ENCODE results near the gene IGF1.

IGF1 gene

DNA sequence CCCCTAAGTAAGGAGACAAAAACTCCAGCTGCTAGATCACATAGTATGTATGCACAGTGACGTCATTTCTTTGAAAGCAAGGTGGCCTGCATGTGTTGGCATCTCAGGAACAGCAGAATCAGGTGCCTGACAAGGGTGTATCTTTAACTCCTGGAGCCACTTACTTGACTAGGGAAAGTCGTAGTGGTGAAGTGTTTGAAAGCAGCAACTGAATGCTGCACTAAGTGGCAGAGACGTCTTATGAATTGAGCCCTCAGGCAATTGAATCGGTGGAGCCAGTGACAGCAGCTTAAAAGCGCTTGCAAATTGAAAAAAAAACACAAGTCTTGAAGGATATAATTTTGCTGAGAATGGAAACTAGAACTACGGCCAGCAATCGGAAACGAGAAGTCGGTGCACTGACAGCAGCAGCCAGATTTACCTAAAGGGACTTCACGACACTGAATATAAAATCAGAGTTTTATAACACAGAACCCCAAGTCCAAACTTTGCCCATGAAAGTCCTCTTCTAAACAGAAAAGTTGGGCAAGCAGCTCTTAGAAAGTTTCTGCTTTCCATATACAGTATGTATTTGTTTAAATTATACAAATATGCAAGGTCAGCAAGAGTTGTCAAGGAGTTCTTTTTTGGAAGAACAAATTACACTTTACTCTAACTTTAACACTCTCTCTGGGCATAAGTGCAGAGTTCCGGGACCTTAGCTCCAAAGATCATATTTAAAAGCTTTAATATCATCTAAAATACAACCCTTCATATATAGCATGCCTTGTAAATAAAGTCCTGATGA is 1.1 kb downstream of the IGF1 start:
- TF ChIP-seq, protein P1, sequence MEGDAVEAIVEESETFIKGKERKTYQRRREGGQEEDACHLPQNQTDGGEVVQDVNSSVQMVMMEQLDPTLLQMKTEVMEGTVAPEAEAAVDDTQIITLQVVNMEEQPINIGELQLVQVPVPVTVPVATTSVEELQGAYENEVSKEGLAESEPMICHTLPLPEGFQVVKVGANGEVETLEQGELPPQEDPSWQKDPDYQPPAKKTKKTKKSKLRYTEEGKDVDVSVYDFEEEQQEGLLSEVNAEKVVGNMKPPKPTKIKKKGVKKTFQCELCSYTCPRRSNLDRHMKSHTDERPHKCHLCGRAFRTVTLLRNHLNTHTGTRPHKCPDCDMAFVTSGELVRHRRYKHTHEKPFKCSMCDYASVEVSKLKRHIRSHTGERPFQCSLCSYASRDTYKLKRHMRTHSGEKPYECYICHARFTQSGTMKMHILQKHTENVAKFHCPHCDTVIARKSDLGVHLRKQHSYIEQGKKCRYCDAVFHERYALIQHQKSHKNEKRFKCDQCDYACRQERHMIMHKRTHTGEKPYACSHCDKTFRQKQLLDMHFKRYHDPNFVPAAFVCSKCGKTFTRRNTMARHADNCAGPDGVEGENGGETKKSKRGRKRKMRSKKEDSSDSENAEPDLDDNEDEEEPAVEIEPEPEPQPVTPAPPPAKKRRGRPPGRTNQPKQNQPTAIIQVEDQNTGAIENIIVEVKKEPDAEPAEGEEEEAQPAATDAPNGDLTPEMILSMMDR (IDR thresholded peaks at IDR 0.05; ENCODE audit: borderline replicate concordance, control extremely low read depth, extremely low read depth, insufficient read depth, missing control alignments), result no peak
- in situ Hi-C loops (cut with MboI; ENCODE audit: low sequenced_read_pairs, unreplicated experiment), result no loop called here
- peak; percentile 7 for DNase-seq (ENCODE audit: low spot score)

GRCh38 chr12:102478405-102479098 is 1.8 kb downstream of the IGF1 start:
- TF ChIP-seq, protein P1 (IDR thresholded peaks at IDR 0.05; ENCODE audit: borderline replicate concordance, control extremely low read depth, extremely low read depth, insufficient read depth, missing control alignments), result no peak
- in situ Hi-C loops (cut with MboI; ENCODE audit: low sequenced_read_pairs, unreplicated experiment), result no loop called here
- peak; percentile 26 for DNase-seq (ENCODE audit: low spot score)

GRCh38 chr12:102475355-102475754 is 5.0 kb downstream of the IGF1 start:
- no peak for DNase-seq (ENCODE audit: low spot score)
- TF ChIP-seq, protein P1 (IDR thresholded peaks at IDR 0.05; ENCODE audit: borderline replicate concordance, control extremely low read depth, extremely low read depth, insufficient read depth, missing control alignments), result no peak
- in situ Hi-C loops (cut with MboI; ENCODE audit: low sequenced_read_pairs, unreplicated experiment), result no loop called here

DNA sequence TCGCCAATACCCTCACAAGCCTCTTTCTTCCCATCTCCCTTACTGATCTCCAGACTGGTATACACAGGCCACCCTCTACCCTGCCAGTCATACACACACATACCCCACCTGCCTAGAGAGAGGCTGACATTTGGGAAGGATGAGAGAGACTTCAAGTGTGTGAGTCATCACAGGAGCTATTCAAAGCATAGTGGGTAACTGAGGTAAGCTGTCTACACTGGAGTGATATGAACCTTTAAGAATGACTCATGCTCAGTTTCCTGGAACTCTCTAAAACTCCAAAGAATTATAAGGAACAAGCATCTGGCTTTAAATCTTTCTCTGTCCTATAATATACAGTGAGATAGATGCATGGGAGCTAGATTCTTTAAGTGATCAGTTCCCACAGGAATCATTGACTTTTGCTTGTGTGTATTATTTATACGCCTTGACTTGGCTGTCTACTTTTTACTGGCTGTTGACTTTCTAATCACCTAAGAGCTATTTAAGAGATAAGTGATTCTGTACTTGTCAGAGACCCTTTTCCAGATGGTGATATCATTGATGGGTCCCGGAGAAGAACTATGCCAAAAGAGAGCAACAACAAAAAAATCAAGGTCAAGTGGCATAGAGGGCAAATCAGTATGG is 5.8 kb downstream of the IGF1 start:
- in situ Hi-C loops (cut with MboI; ENCODE audit: low sequenced_read_pairs, unreplicated experiment), result no loop called here
- TF ChIP-seq, protein P1 (IDR thresholded peaks at IDR 0.05; ENCODE audit: borderline replicate concordance, control extremely low read depth, extremely low read depth, insufficient read depth, missing control alignments), result no peak
- no peak for DNase-seq (ENCODE audit: low spot score)

DNA sequence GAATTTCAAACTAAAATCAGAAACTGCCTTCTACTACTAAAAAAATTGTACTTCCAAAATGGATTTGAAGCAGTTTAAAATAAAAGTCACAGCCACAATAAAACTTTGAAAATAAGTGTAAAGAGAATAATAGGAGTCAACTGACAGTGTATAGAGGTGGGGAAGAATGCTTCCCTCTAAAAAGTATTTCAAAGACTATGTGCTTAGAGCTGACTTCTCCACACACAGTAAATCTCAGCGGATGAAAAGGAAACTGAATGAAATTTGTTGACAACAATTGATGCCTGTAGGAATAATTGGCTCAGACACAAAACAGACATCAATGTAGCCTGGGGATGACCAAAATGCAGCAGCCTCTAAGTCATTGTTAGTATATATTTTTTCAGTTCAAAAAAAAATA is 7.9 kb downstream of the IGF1 start:
- TF ChIP-seq, protein P1 (IDR thresholded peaks at IDR 0.05; ENCODE audit: borderline replicate concordance, control extremely low read depth, extremely low read depth, insufficient read depth, missing control alignments), result no peak
- DNase-seq (ENCODE audit: low spot score), result no peak
- in situ Hi-C loops (cut with MboI; ENCODE audit: low sequenced_read_pairs, unreplicated experiment), result no loop called here

DNA sequence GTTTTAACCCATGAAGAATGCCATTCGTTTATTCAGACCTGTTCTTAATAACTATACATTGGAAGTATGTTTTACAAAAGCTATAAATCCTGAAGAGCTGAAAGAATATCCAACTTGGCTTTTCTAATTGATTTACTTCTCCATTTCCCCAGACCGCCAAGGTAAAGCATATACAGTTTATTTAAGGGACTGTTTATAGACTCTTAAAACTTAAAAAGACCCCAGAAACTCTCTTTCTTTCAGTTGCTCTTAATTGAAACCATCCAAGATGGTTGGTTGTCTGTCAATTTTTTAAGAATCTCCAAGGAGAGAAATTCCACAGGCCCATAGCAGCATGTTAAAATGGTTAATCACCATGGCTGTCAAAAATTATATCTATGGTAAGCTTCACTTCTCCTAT is 8.8 kb downstream of the IGF1 start:
- in situ Hi-C loops (cut with MboI; ENCODE audit: low sequenced_read_pairs, unreplicated experiment), result no loop called here
- no peak for DNase-seq (ENCODE audit: low spot score)
- TF ChIP-seq, protein P1 (IDR thresholded peaks at IDR 0.05; ENCODE audit: borderline replicate concordance, control extremely low read depth, extremely low read depth, insufficient read depth, missing control alignments), result no peak

Data from GM13976 (cell line).